HCT116 (cell line): ENCODE data around the gene TMEM52. TPM values are rescaled to one million over a fixed set of nuclear protein-coding genes. Genes with fewer than 3 reads are reported as not detected.

Source experiments
- ATAC-seq: fragments of 200-7000 bp; cut with Tn5 transposase; 2 replicates; pipeline ENCODE4 v1.9.1; 2020; ENCODE audit warnings: mild to moderate bottlenecking, moderate library complexity
- BruUV-seq: library from RNA; stranded (reverse); fragments of 400-500 nt; replicated peaks from 2 replicates; lab custom pipeline; 2021; lab: Mats Ljungman, UMichigan
- CTCF ChIA-PET: fragments of 300-600 bp; sonication (Branson Sonifier 250); formaldehyde crosslinking; loops from one replicate; lab custom pipeline; 2021; ENCODE audit warnings: antibody characterized with exemption; lab: Charles Lee
- POLR2A ChIA-PET: fragments of 300-600, 350-600 bp; sonication (Branson Sonifier 250); formaldehyde crosslinking; loops from one replicate; lab custom pipeline; 2021; ENCODE audit warnings: antibody characterized with exemption; lab: Charles Lee
- RAD21 ChIA-PET, 2 experiments: fragments of 300-600 bp; sonication (Branson Sonifier 250); formaldehyde crosslinking; loops; one replicate each; lab custom pipeline; 2023; ENCODE audit warnings: low total read pairs in 2 of 2; ENCODE audit not compliant: uncharacterized antibody in 2 of 2, unreplicated experiment in 2 of 2, low non-redundant PET in 1 of 2; lab: Charles Lee
- DNase-seq: peaks from one replicate; pipeline ENCODE4 v3.0.0-alpha.2; 2010; ENCODE audit warnings: low read depth, low spot score
- H2AFZ ChIP-seq: fragments of 200-600 bp; shearing (Covaris generic), sonication (generic); 2 replicates; pipeline ENCODE4 v1.6.1; 2017; ENCODE audit warnings: low read depth, mixed run types, mixed read lengths, antibody characterized with exemption, low read length; ENCODE audit not compliant: poor library complexity, severe bottlenecking
- H3K27ac ChIP-seq: 2 replicates; pipeline ENCODE4 v1.5.1; 2012; ENCODE audit warnings: low read depth, low read length
- H3K27me3 ChIP-seq: fragments of 200-600 bp; sonication (generic); 2 replicates; pipeline ENCODE4 v1.6.1; 2016; ENCODE audit warnings: mixed run types, low read length, mixed read lengths; ENCODE audit not compliant: insufficient read depth
- H3K36me3 ChIP-seq, 2 experiments: fragments of 200-500 bp in 1 of 2; fragments of 200-600 bp in 1 of 2; sonication (Bioruptor generic) in 1 of 2; sonication (generic) in 1 of 2; 2 replicates each; pipeline versions ENCODE4 v1.5.1 to v1.6.1; 2014 to 2016; ENCODE audit warnings: low read length in 2 of 2, inconsistent platforms in 1 of 2, mixed read lengths in 1 of 2, mixed run types in 1 of 2; ENCODE audit not compliant: insufficient read depth in 2 of 2, control insufficient read depth in 1 of 2
- H3K4me1 ChIP-seq, 2 experiments: fragments of 200-600 bp in 1 of 2; sonication (generic) in 1 of 2; 2 replicates each; pipeline versions ENCODE4 v1.5.1 to v1.6.1; 2012 to 2017; ENCODE audit warnings: low read length in 2 of 2, inconsistent platforms in 1 of 2, mild to moderate bottlenecking in 1 of 2, mixed read lengths in 1 of 2, mixed run types in 1 of 2, moderate library complexity in 1 of 2; ENCODE audit not compliant: insufficient read depth in 2 of 2, control insufficient read depth in 1 of 2
- H3K4me2 ChIP-seq: fragments of 200-600 bp; sonication (generic); 2 replicates; pipeline ENCODE4 v1.6.1; 2017; ENCODE audit warnings: mixed run types, low read length, mixed read lengths
- H3K4me3 ChIP-seq, 2 experiments: fragments of 200-600 bp in 1 of 2; sonication (generic) in 1 of 2; replicated peaks in 1 of 2; 2 replicates each; pipeline ENCODE4 v1.5.1; 2011 to 2016; ENCODE audit warnings: low read length in 2 of 2, control low read depth in 1 of 2, low read depth in 1 of 2, mild to moderate bottlenecking in 1 of 2, mixed read lengths in 1 of 2, mixed run types in 1 of 2
- H3K79me2 ChIP-seq: fragments of 200-600 bp; sonication (generic); 2 replicates; pipeline ENCODE4 v1.6.1; 2017; ENCODE audit warnings: mild to moderate bottlenecking, mixed run types, low read length, moderate library complexity, mixed read lengths; ENCODE audit not compliant: insufficient read depth
- H3K9ac ChIP-seq: fragments of 200-600 bp; sonication (generic); 2 replicates; pipeline ENCODE4 v1.6.1; 2016; ENCODE audit warnings: low read length, mixed read lengths
- H3K9me2 ChIP-seq: fragments of 200-600 bp; sonication (generic), shearing (Covaris generic); 2 replicates; pipeline ENCODE4 v1.6.1; 2017; ENCODE audit warnings: mixed run types, mild to moderate bottlenecking, moderate library complexity; ENCODE audit not compliant: insufficient read depth
- H3K9me3 ChIP-seq, 2 experiments: fragments of 200-500 bp in 1 of 2; fragments of 200-600 bp in 1 of 2; sonication (Bioruptor generic) in 1 of 2; sonication (generic) in 1 of 2; 2 replicates each; pipeline ENCODE4 v1.6.1; 2014 to 2017; ENCODE audit warnings: low read length in 2 of 2, mixed read lengths in 2 of 2, inconsistent platforms in 1 of 2, low read depth in 1 of 2, mild to moderate bottlenecking in 1 of 2, mixed run types in 1 of 2, moderate library complexity in 1 of 2; ENCODE audit not compliant: control insufficient read depth in 1 of 2, insufficient read depth in 1 of 2
- H4K20me1 ChIP-seq: fragments of 200-600 bp; sonication (generic), shearing (Covaris generic); 2 replicates; pipeline ENCODE4 v1.6.1; 2017; ENCODE audit warnings: mixed run types, mild to moderate bottlenecking, moderate library complexity; ENCODE audit not compliant: insufficient read depth
- ATF3 ChIP-seq: IDR thresholded peaks from 2 replicates; pipeline ENCODE4 v1.6.1; 2012
- CBX3 ChIP-seq: IDR thresholded peaks from 2 replicates; pipeline ENCODE4 v1.6.1; 2012; ENCODE audit warnings: low read depth
- CEBPB ChIP-seq: IDR thresholded peaks from 2 replicates; pipeline ENCODE4 v1.6.1; 2012; ENCODE audit warnings: low read depth
- CTCF ChIP-seq, 3 experiments: fragments of 200-600 bp in 1 of 3; sonication (generic) in 1 of 3; IDR thresholded peaks in 2 of 3; conservative IDR thresholded peaks in 1 of 3; 2 replicates each; pipeline ENCODE4 v1.5.1; 2012 to 2017; ENCODE audit warnings: low read depth in 2 of 3, low read length in 2 of 3, antibody characterized with exemption in 1 of 3, borderline replicate concordance in 1 of 3, control low read depth in 1 of 3, mild to moderate bottlenecking in 1 of 3, mixed read lengths in 1 of 3, mixed run types in 1 of 3, moderate library complexity in 1 of 3; ENCODE audit not compliant: insufficient read depth in 1 of 3
- EZH2 ChIP-seq: fragments of 200-600 bp; sonication (generic); IDR thresholded peaks from 2 replicates; pipeline ENCODE4 v1.6.1; 2017; ENCODE audit warnings: antibody characterized with exemption, mixed run types
- EZH2phosphoT487 ChIP-seq: fragments of 200-600 bp; IDR thresholded peaks from 2 replicates; pipeline ENCODE4 v1.6.1; 2018; ENCODE audit warnings: antibody characterized with exemption, borderline replicate concordance
- FOSL1 ChIP-seq: IDR thresholded peaks from 2 replicates; pipeline ENCODE4 v1.6.1; 2012; ENCODE audit warnings: low read depth
- JUND ChIP-seq: IDR thresholded peaks from 2 replicates; pipeline ENCODE4 v1.6.1; 2012
- MAX ChIP-seq: IDR thresholded peaks from 2 replicates; pipeline ENCODE4 v1.6.1; 2012
- POLR2A ChIP-seq: IDR thresholded peaks from 2 replicates; pipeline ENCODE4 v1.7.0; 2011; ENCODE audit warnings: borderline replicate concordance; ENCODE audit not compliant: insufficient read depth, insufficient read length; ENCODE audit errors: extremely low read depth
- POLR2AphosphoS5 ChIP-seq: IDR thresholded peaks from 2 replicates; pipeline ENCODE4 v1.6.1; 2011; ENCODE audit warnings: mild to moderate bottlenecking, low read depth, low read length, moderate library complexity
- RAD21 ChIP-seq: IDR thresholded peaks from 2 replicates; pipeline ENCODE4 v1.6.1; 2012; ENCODE audit warnings: low read depth, mild to moderate bottlenecking
- REST ChIP-seq: IDR thresholded peaks from 2 replicates; pipeline ENCODE4 v1.6.1; 2012; ENCODE audit warnings: low read depth
- SIN3A ChIP-seq: IDR thresholded peaks from 2 replicates; pipeline ENCODE4 v1.6.1; 2012; ENCODE audit warnings: low read depth
- SP1 ChIP-seq: IDR thresholded peaks from 2 replicates; pipeline ENCODE4 v1.6.1; 2012; ENCODE audit warnings: low read depth
- SRF ChIP-seq: IDR thresholded peaks from 2 replicates; pipeline ENCODE4 v1.6.1; 2012; ENCODE audit warnings: low read depth
- TCF7L2 ChIP-seq: IDR thresholded peaks from 2 replicates; pipeline ENCODE4 v1.7.0; 2011; ENCODE audit warnings: borderline replicate concordance, inconsistent platforms; ENCODE audit not compliant: insufficient read depth, insufficient read length; ENCODE audit errors: extremely low read depth
- YY1 ChIP-seq: IDR thresholded peaks from 2 replicates; pipeline ENCODE4 v1.6.1; 2011; ENCODE audit warnings: low read length, low read depth, moderate library complexity, mild to moderate bottlenecking; ENCODE audit not compliant: insufficient replicate concordance; ENCODE audit errors: extremely low read depth
- ZBTB33 ChIP-seq: IDR thresholded peaks from 2 replicates; pipeline ENCODE4 v1.6.1; 2011; ENCODE audit warnings: mild to moderate bottlenecking, low read length, moderate library complexity; ENCODE audit not compliant: insufficient replicate concordance; ENCODE audit errors: extremely low read depth
- intact Hi-C: fragments of 100-400 bp; cut with micrococcal nuclease; formaldehyde crosslinking; loops from 2 replicates; pipeline ENCODE4 v1.10.0; 2022
- total RNA-seq: library from RNA; stranded (reverse); gene quantifications from one replicate; pipeline ENCODE4 v1.2.1, GENCODE V29; 2021; ENCODE audit not compliant: unreplicated experiment

The TMEM52 gene
- total RNA-seq, 1 experiment from 2014 or later, result 27.5 TPM

- Histone ChIP-seq H3K4me1 (peaks cover 19 to 30% of the 10 kb centered on the region in 2 experiments), H3K4me2 (no peak overlapping the region), H3K27me3 (no peaks in the 10 kb centered on the region), H3K4me3 (no peak overlapping the region), H3K27ac (no peak overlapping the region), H3K9me2 (no peaks in the 10 kb centered on the region), H3K36me3 (no peaks in the 10 kb centered on the region), H3K79me2 (no peaks in the 10 kb centered on the region), H4K20me1 (no peaks in the 10 kb centered on the region), H3K9ac (no peak overlapping the region), H2AFZ (no peak overlapping the region), H3K9me3 (no peaks in the 10 kb centered on the region)
- intact Hi-C loops, result no loop called here
- TF ChIP-seq EZH2 (no peak), EZH2phosphoT487 (no peak), YY1 (no peak), CBX3 (no peak), FOSL1 (no peak), JUND (no peak), CTCF (IDR thresholded peaks at IDR 0.05 in 2 of 3, conservative IDR thresholded peaks at IDR 0.05 in 1 of 3; ENCODE audit: borderline replicate concordance in 1 of 3, insufficient read depth in 1 of 3, low read depth in 2 of 3, low read length in 2 of 3) (no peak), SRF (no peak), RAD21 (no peak), POLR2A (no peak), ATF3 (no peak), SIN3A (no peak), ZBTB33 (no peak), REST (no peak), CEBPB (no peak), POLR2AphosphoS5 (no peak), TCF7L2 (no peak), SP1 (no peak), MAX (no peak)
- BruUV-seq, result no TSS peak
- DNase-seq, result no peak
- POLR2A ChIA-PET, result no interaction called here
- RAD21 ChIA-PET, result interaction anchor here in 1 of 2 experiments (1.1 kb wide), 1 partner anchor 9 kb away, joined by 3 read pairs; no protein-coding TSS in a partner anchor
- no peak for ATAC-seq
- CTCF ChIA-PET, result interaction anchor here (2.2 kb wide), 1 partner anchor 9 kb away, joined by 9 read pairs; no protein-coding TSS in a partner anchor
These were observed 19.7 kb downstream of the TMEM52 start for GRCh38 chr1:1899266-1899966.
